PC-9 (cell line): ENCODE results near the gene GATA1. TPM values are rescaled to one million over a fixed set of nuclear protein-coding genes. Genes with fewer than 3 reads are reported as not detected.

ENCODE experiments used
- BruUV-seq: library from RNA; stranded (reverse); fragments of 400-500 nt; replicated peaks from 2 replicates; lab custom pipeline; 2021; lab: Mats Ljungman, UMichigan
- CTCF ChIA-PET: fragments of 300-600 bp; sonication (Branson Sonifier 250); formaldehyde crosslinking; loops from one replicate; lab custom pipeline; 2022; ENCODE audit warnings: antibody characterized with exemption; lab: Charles Lee
- POLR2A ChIA-PET: fragments of 300-600 bp; sonication (Branson Sonifier 250); formaldehyde crosslinking; loops from one replicate; lab custom pipeline; 2022; ENCODE audit warnings: antibody characterized with exemption; ENCODE audit not compliant: unreplicated experiment; lab: Charles Lee
- DNase-seq, 2 experiments: peaks; one replicate each; pipeline versions ENCODE4 v3.0.0 to v3.0.0-alpha.2; 2015 to 2022; ENCODE audit warnings: mixed read lengths in 1 of 2
- H2AFZ ChIP-seq: fragments of 200-600 bp; sonication (generic); 2 replicates; pipeline ENCODE4 v1.8.1; 2017; ENCODE audit warnings: antibody characterized with exemption
- H3F3A ChIP-seq: fragments of 200-600 bp; sonication (generic); 2 replicates; pipeline ENCODE4 v1.8.1; 2017; ENCODE audit warnings: antibody characterized with exemption, mild to moderate bottlenecking, low read depth; ENCODE audit not compliant: insufficient read depth
- H3K27ac ChIP-seq: fragments of 200-600 bp; sonication (generic); 2 replicates; pipeline ENCODE4 v1.6.1; 2016; ENCODE audit warnings: mixed run types
- H3K27me3 ChIP-seq: fragments of 200-600 bp; sonication (generic); 2 replicates; pipeline ENCODE4 v1.6.1; 2016; ENCODE audit warnings: low read depth, mixed run types; ENCODE audit not compliant: insufficient read depth
- H3K36me3 ChIP-seq: fragments of 200-600 bp; sonication (generic); 2 replicates; pipeline ENCODE4 v1.6.1; 2016; ENCODE audit warnings: low read depth, mixed run types
- H3K4me1 ChIP-seq: fragments of 200-600 bp; sonication (generic); replicated peaks from 2 replicates; pipeline ENCODE4 v1.6.1; 2016; ENCODE audit warnings: mixed run types; ENCODE audit not compliant: insufficient read depth
- H3K4me2 ChIP-seq: fragments of 200-600 bp; sonication (generic); 2 replicates; pipeline ENCODE4 v1.6.1; 2017; ENCODE audit warnings: mixed run types
- H3K4me3 ChIP-seq: fragments of 200-600 bp; sonication (generic); 2 replicates; pipeline ENCODE4 v1.6.1; 2016; ENCODE audit warnings: mixed run types
- H3K79me2 ChIP-seq: fragments of 200-600 bp; sonication (generic); 2 replicates; pipeline ENCODE4 v1.6.1; 2017; ENCODE audit warnings: low read depth, mixed run types
- H3K9me2 ChIP-seq: fragments of 200-600 bp; sonication (generic); 2 replicates; pipeline ENCODE4 v1.8.1; 2017; ENCODE audit warnings: mild to moderate bottlenecking; ENCODE audit not compliant: insufficient read depth
- H3K9me3 ChIP-seq: fragments of 200-600 bp; sonication (generic); 2 replicates; pipeline ENCODE4 v1.8.1; 2016; ENCODE audit warnings: low read depth; ENCODE audit not compliant: insufficient read depth
- H4K20me1 ChIP-seq: fragments of 200-600 bp; sonication (generic); 2 replicates; pipeline ENCODE4 v1.8.1; 2017; ENCODE audit not compliant: insufficient read depth
- CTCF ChIP-seq: fragments of 200-600 bp; sonication (generic); conservative IDR thresholded peaks from 2 replicates; pipeline ENCODE4 v1.6.1; 2017; ENCODE audit warnings: mixed run types, antibody characterized with exemption, mild to moderate bottlenecking, moderate library complexity
- EZH2 ChIP-seq: fragments of 200-600 bp; sonication (generic); IDR thresholded peaks from 2 replicates; pipeline ENCODE4 v1.8.0; 2017; ENCODE audit warnings: antibody characterized with exemption, low read depth
- intact Hi-C: fragments of 100-400 bp; cut with micrococcal nuclease; formaldehyde crosslinking; loops from one replicate; pipeline ENCODE4 v1.10.0; 2022; ENCODE audit not compliant: unreplicated experiment
- total RNA-seq: library from RNA; stranded (reverse); gene quantifications from 2 replicates; pipeline ENCODE4 v1.2.3, GENCODE V29; 2021

GATA1 gene
- total RNA-seq, 1 experiment from 2014 or later = not detected

GRCh38 chrX:48834383-48834709, 48.0 kb downstream of the GATA1 start:
- no peaks in the 10 kb centered on the region for H3K9me2 ChIP-seq
- no peak overlapping the region for H2AFZ ChIP-seq
- no peaks in the 10 kb centered on the region for H4K20me1 ChIP-seq
- no peaks in the 10 kb centered on the region for H3F3A ChIP-seq
- H3K36me3 ChIP-seq = no peaks in the 10 kb centered on the region
- intact Hi-C loops = no loop called here
- no peak for TF ChIP-seq CTCF
- no peak for TF ChIP-seq EZH2
- no peaks in the 10 kb centered on the region for H3K27me3 ChIP-seq
- H3K4me2 ChIP-seq = no peak overlapping the region
- no peaks in the 10 kb centered on the region for H3K4me1 ChIP-seq
- H3K9me3 ChIP-seq = no peaks in the 10 kb centered on the region
- no peaks in the 10 kb centered on the region for H3K79me2 ChIP-seq
- no peak for DNase-seq
- no peak overlapping the region for H3K27ac ChIP-seq
- H3K4me3 ChIP-seq = no peak overlapping the region
- POLR2A ChIA-PET = no interaction called here
- BruUV-seq = no TSS peak
- CTCF ChIA-PET = no interaction called here

- no peak within 1 kb of the TSS for H3K27ac ChIP-seq
- no TSS peak for BruUV-seq
- no peaks in the 10 kb centered on the region for H3K9me3 ChIP-seq
- TF ChIP-seq EZH2 = no peak
- no peak for TF ChIP-seq CTCF
- no peaks in the 10 kb centered on the region for H3K79me2 ChIP-seq
- no peaks in the 10 kb centered on the region for H3K36me3 ChIP-seq
- no peak within 1 kb of the TSS for H2AFZ ChIP-seq
- no peaks in the 10 kb centered on the region for H3K9me2 ChIP-seq
- CTCF ChIA-PET = no interaction called here
- H3K4me3 ChIP-seq = no peak within 1 kb of the TSS
- H3K4me2 ChIP-seq = no peak within 1 kb of the TSS
- H3K27me3 ChIP-seq = no peaks in the 10 kb centered on the region
- intact Hi-C loops = no loop called here
- DNase-seq = no peak
- POLR2A ChIA-PET = interaction anchor here (0.7 kb wide), 1 partner anchor 11 kb away, joined by 9 read pairs; no protein-coding TSS in a partner anchor
- H4K20me1 ChIP-seq = no peaks in the 10 kb centered on the region
- H3K4me1 ChIP-seq = no peaks in the 10 kb centered on the region
- H3F3A ChIP-seq = no peaks in the 10 kb centered on the region
These were observed 49.3 kb downstream of the GATA1 start, which contains the start of gene PCSK1N for GRCh38 chrX:48835524-48836329. Gene PCSK1N, minus strand, starts transcription at chrX:48835610. Its CDS starts 78 bp downstream, at chrX:48835532.

- ChIA-PET POLR2A (no interaction called here), CTCF (no interaction called here)
- BruUV-seq = no TSS peak
- Histone ChIP-seq H3K4me1 (no peaks in the 10 kb centered on the region), H3K9me2 (no peaks in the 10 kb centered on the region), H3F3A (no peaks in the 10 kb centered on the region), H3K27ac (no peak overlapping the region), H3K27me3 (no peaks in the 10 kb centered on the region), H3K4me3 (no peak overlapping the region), H4K20me1 (no peaks in the 10 kb centered on the region), H3K4me2 (no peak overlapping the region), H2AFZ (no peak overlapping the region), H3K36me3 (no peaks in the 10 kb centered on the region), H3K79me2 (no peaks in the 10 kb centered on the region), H3K9me3 (no peaks in the 10 kb centered on the region)
- intact Hi-C loops = no loop called here
- TF ChIP-seq CTCF (no peak), EZH2 (no peak)
- no peak for DNase-seq
These were observed 53.3 kb downstream of the GATA1 start for GRCh38 chrX:48839686-48840085.

Other genes with a start within 250 kb of the GATA1 start
- gene TBC1D25, start 246.9 kb upstream of the GATA1 start, total RNA-seq = 7.4 and 9.0 TPM in 2 replicates
- gene RBM3, start 212.1 kb upstream of the GATA1 start, total RNA-seq = 120 and 134 TPM in 2 replicates
- 28.6 and 43.9 TPM in 2 replicates for gene WDR13, start 189.1 kb upstream of the GATA1 start, total RNA-seq
- 0.22 TPM in 1 of 2 replicates, not detected in the other for gene WAS, start 102.8 kb upstream of the GATA1 start, total RNA-seq
- gene SUV39H1, start 89.9 kb upstream of the GATA1 start, total RNA-seq = 10.5 and 11.7 TPM in 2 replicates
- gene GLOD5, start 24.8 kb upstream of the GATA1 start, total RNA-seq = not detected in 2 replicates
- 44.2 and 48.5 TPM in 2 replicates for gene HDAC6, start 15.5 kb downstream of the GATA1 start, total RNA-seq
- gene ERAS, start 39.9 kb downstream of the GATA1 start, total RNA-seq = 0.50 TPM in 1 of 2 replicates, not detected in the other
- not detected in 2 replicates for gene PCSK1N, start 49.0 kb downstream of the GATA1 start, total RNA-seq
- gene TIMM17B, start 111.2 kb downstream of the GATA1 start, total RNA-seq = 44.9 and 54.1 TPM in 2 replicates
- gene PQBP1, start 111.3 kb downstream of the GATA1 start, total RNA-seq = 36.4 and 39.4 TPM in 2 replicates
- gene SLC35A2, start 125.1 kb downstream of the GATA1 start, total RNA-seq = 24.1 and 29.6 TPM in 2 replicates
- gene PIM2, start 132.4 kb downstream of the GATA1 start, total RNA-seq = 3.6 and 4.4 TPM in 2 replicates
- 34.6 and 37.1 TPM in 2 replicates for gene OTUD5, start 171.0 kb downstream of the GATA1 start, total RNA-seq
- gene KCND1, start 185.3 kb downstream of the GATA1 start, total RNA-seq = 1.2 and 2.2 TPM in 2 replicates
- 33.6 and 35.2 TPM in 2 replicates for gene GRIPAP1, start 215.7 kb downstream of the GATA1 start, total RNA-seq